Duodenal mucosa (tissue), 2 donors: ENCODE results near the gene FBXO2.
A peak's percentile ranks its signal among the peaks of the same experiment; 100 is the strongest.

ENCODE experiments used
- H3K27ac ChIP-seq: one replicate; pipeline ENCODE4 v1.7.0; 2013; ENCODE audit warnings: low read depth, low read length
- H3K27me3 ChIP-seq, 2 donors: one replicate each; pipeline ENCODE4 v1.7.0; 2013; ENCODE audit warnings: low read length in 2 of 2, control low read depth in 1 of 2; ENCODE audit not compliant: insufficient read depth in 2 of 2, control insufficient read depth in 1 of 2
- H3K36me3 ChIP-seq, 2 donors: one replicate each; pipeline ENCODE4 v1.7.0; 2013; ENCODE audit warnings: low read length in 2 of 2, control low read depth in 1 of 2; ENCODE audit not compliant: insufficient read depth in 2 of 2, control insufficient read depth in 1 of 2
- H3K4me1 ChIP-seq, 2 donors: one replicate each; pipeline ENCODE4 v1.7.0; 2013; ENCODE audit warnings: low read length in 2 of 2, control low read depth in 1 of 2; ENCODE audit not compliant: insufficient read depth in 2 of 2, control insufficient read depth in 1 of 2
- H3K4me3 ChIP-seq, 2 donors: one replicate each; pipeline ENCODE4 v1.7.0; 2013; ENCODE audit warnings: low read length in 2 of 2, low read depth in 1 of 2
- H3K9ac ChIP-seq, 2 donors: one replicate each; pipeline ENCODE4 v1.7.0; 2013; ENCODE audit warnings: low read length in 2 of 2, low read depth in 1 of 2
- H3K9me3 ChIP-seq, 2 donors: one replicate each; pipeline ENCODE4 v1.7.0; 2013; ENCODE audit warnings: low read length in 2 of 2, control low read depth in 1 of 2; ENCODE audit not compliant: control insufficient read depth in 1 of 2

Gene FBXO2

GRCh38 chr1:11670747-11671146, 16.5 kb upstream of the FBXO2 start:
- Histone ChIP-seq H3K9me3 (no peaks in the 10 kb centered on the region), H3K4me3 (no peak overlapping the region), H3K36me3 (peaks cover 10 to 24% of the 10 kb centered on the region in 2 donors), H3K27ac (no peak overlapping the region), H3K9ac (no peak overlapping the region), H3K4me1 (peaks cover 12 to 13% of the 10 kb centered on the region in 2 donors), H3K27me3 (no peaks in the 10 kb centered on the region)

- no peaks in the 10 kb centered on the region for H3K9me3 ChIP-seq
Observed at GRCh38 chr1:11668516-11668915, 14.3 kb upstream of the FBXO2 start.

GRCh38 chr1:11664336-11665065, 10.3 kb upstream of the FBXO2 start:
- H3K9me3 ChIP-seq = no peaks in the 10 kb centered on the region
- no peaks in the 10 kb centered on the region for H3K4me1 ChIP-seq
- H3K9ac ChIP-seq = peak overlapping the region; percentile 61 to 73
- H3K27ac ChIP-seq = peak overlapping the region; percentile 50
- H3K27me3 ChIP-seq = no peaks in the 10 kb centered on the region
- H3K36me3 ChIP-seq = peaks cover 0 to 5% of the 10 kb centered on the region in 2 donors
- peak overlapping the region; percentile 70 to 73 for H3K4me3 ChIP-seq

More at GRCh38 chr1:11668516-11668915, 14.3 kb upstream of the FBXO2 start:
- Histone ChIP-seq H3K27ac (no peak overlapping the region), H3K27me3 (no peaks in the 10 kb centered on the region), H3K4me3 (no peak overlapping the region), H3K36me3 (peaks cover 4 to 13% of the 10 kb centered on the region in 2 donors), H3K4me1 (peaks cover 12 to 13% of the 10 kb centered on the region in 2 donors), H3K9ac (no peak overlapping the region)

- Histone ChIP-seq H3K27ac (no peak overlapping the region), H3K9ac (no peak overlapping the region), H3K27me3 (no peaks in the 10 kb centered on the region), H3K4me1 (no peaks in the 10 kb centered on the region), H3K36me3 (no peaks in the 10 kb centered on the region), H3K9me3 (no peaks in the 10 kb centered on the region), H3K4me3 (no peak overlapping the region)
Observed at GRCh38 chr1:11661103-11661502, 6.9 kb upstream of the FBXO2 start.

- H3K36me3 ChIP-seq = no peaks in the 10 kb centered on the region
- no peaks in the 10 kb centered on the region for H3K27me3 ChIP-seq
- no peaks in the 10 kb centered on the region for H3K9me3 ChIP-seq
- no peak overlapping the region for H3K9ac ChIP-seq
- H3K4me3 ChIP-seq = no peak overlapping the region
- no peak overlapping the region for H3K27ac ChIP-seq
- H3K4me1 ChIP-seq = peaks cover 7 to 10% of the 10 kb centered on the region in 2 donors
Observed at GRCh38 chr1:11659748-11660147, 5.5 kb upstream of the FBXO2 start.

GRCh38 chr1:11658542-11658941, 4.3 kb upstream of the FBXO2 start:
- Histone ChIP-seq H3K4me3 (no peak overlapping the region), H3K36me3 (no peaks in the 10 kb centered on the region), H3K9me3 (no peaks in the 10 kb centered on the region), H3K9ac (no peak overlapping the region), H3K4me1 (peaks cover 12 to 16% of the 10 kb centered on the region in 2 donors), H3K27ac (no peak overlapping the region), H3K27me3 (no peaks in the 10 kb centered on the region)

GRCh38 chr1:11657654-11658053, 3.4 kb upstream of the FBXO2 start:
- Histone ChIP-seq H3K36me3 (no peaks in the 10 kb centered on the region), H3K27me3 (no peaks in the 10 kb centered on the region), H3K4me1 (peaks cover 13 to 17% of the 10 kb centered on the region in 2 donors), H3K9ac (no peak overlapping the region), H3K4me3 (no peak overlapping the region), H3K27ac (no peak overlapping the region), H3K9me3 (no peaks in the 10 kb centered on the region)

GRCh38 chr1:11654939-11655808, 945 bp upstream of the FBXO2 start:
- Histone ChIP-seq H3K27ac (no peak overlapping the region), H3K4me1 (peaks cover 17 to 24% of the 10 kb centered on the region in 2 donors), H3K27me3 (peaks cover 0 to 5% of the 10 kb centered on the region in 2 donors), H3K9me3 (no peaks in the 10 kb centered on the region), H3K4me3 (peak overlapping the region; percentile 63 to 65), H3K9ac (peak overlapping the region; percentile 43 to 48), H3K36me3 (no peaks in the 10 kb centered on the region)

- Histone ChIP-seq H3K27me3 (peaks cover 5 to 11% of the 10 kb centered on the region in 2 donors), H3K9me3 (no peaks in the 10 kb centered on the region), H3K27ac (no peak overlapping the region), H3K9ac (peak overlapping the region in 1 of 2 donors; percentile 25), H3K36me3 (no peaks in the 10 kb centered on the region), H3K4me1 (peaks cover 24 to 29% of the 10 kb centered on the region in 2 donors), H3K4me3 (peak overlapping the region; percentile 52 to 70)
Observed at GRCh38 chr1:11653861-11654136, 430 bp downstream of the FBXO2 start.
